ENCODE results near the gene TMSB4X. TPM values are rescaled to one million over a fixed set of nuclear protein-coding genes. Genes with fewer than 3 reads are reported as not detected.
"Not testable (repeated sequence)": the region's sequence is repeated elsewhere in the genome, so short reads cannot be mapped to it uniquely, and the experiment has no call there.

The TMSB4X gene
- total RNA-seq: 442 TPM

GRCh38 chrX:12974796-12975669, at the start of gene TMSB4X:
Gene TMSB4X (plus strand): TSS chrX:12975110.
- peak; percentile 83 for ATAC-seq
- DNase-seq (ENCODE audit: low spot score): peak; percentile 81

GRCh38 chrX:12929701-12930100, 45.2 kb upstream of the TMSB4X start:
- ATAC-seq: no peak

GRCh38 chrX:12930150-12930549, 44.8 kb upstream of the TMSB4X start:
- ATAC-seq (no peak), DNase-seq (ENCODE audit: low spot score) (no peak)

More at GRCh38 chrX:12929701-12930100, 45.2 kb upstream of the TMSB4X start:
- no peak for DNase-seq (ENCODE audit: low spot score)

GRCh38 chrX:12932244-12932643, 42.7 kb upstream of the TMSB4X start:
- no peak for ATAC-seq
- DNase-seq (ENCODE audit: low spot score): no peak

- ATAC-seq (no peak), DNase-seq (ENCODE audit: low spot score) (no peak)
These were observed 40.1 kb upstream of the TMSB4X start for GRCh38 chrX:12934850-12935249.

- no peak for ATAC-seq
These were observed 38.0 kb upstream of the TMSB4X start for GRCh38 chrX:12936947-12937346.

GRCh38 chrX:12940471-12940870, 34.4 kb upstream of the TMSB4X start:
- not testable (repeated sequence) for DNase-seq (ENCODE audit: low spot score); ATAC-seq

More at GRCh38 chrX:12936947-12937346, 38.0 kb upstream of the TMSB4X start:
- no peak for DNase-seq (ENCODE audit: low spot score)

- ATAC-seq; DNase-seq (ENCODE audit: low spot score): not testable (repeated sequence)
These were observed 31.3 kb upstream of the TMSB4X start for GRCh38 chrX:12943592-12943991.

GRCh38 chrX:12944452-12944851, 30.5 kb upstream of the TMSB4X start:
- not testable (repeated sequence) for DNase-seq (ENCODE audit: low spot score); ATAC-seq

GRCh38 chrX:12945494-12945893, 29.4 kb upstream of the TMSB4X start:
- DNase-seq (ENCODE audit: low spot score) (no peak), ATAC-seq (no peak)

- ATAC-seq (no peak), DNase-seq (ENCODE audit: low spot score) (no peak)
These were observed 28.5 kb upstream of the TMSB4X start for GRCh38 chrX:12946406-12946805.

- DNase-seq (ENCODE audit: low spot score) (peak; percentile 60), ATAC-seq (peak; percentile 95)
These were observed 27.9 kb upstream of the TMSB4X start for GRCh38 chrX:12946838-12947544.

GRCh38 chrX:12947545-12948235, 27.2 kb upstream of the TMSB4X start:
- ATAC-seq (peak; percentile 55), DNase-seq (ENCODE audit: low spot score) (no peak)

GRCh38 chrX:12948495-12948894, 26.4 kb upstream of the TMSB4X start:
- ATAC-seq (no peak), DNase-seq (ENCODE audit: low spot score) (no peak)

- DNase-seq (ENCODE audit: low spot score): no peak
- no peak for ATAC-seq
These were observed 25.5 kb upstream of the TMSB4X start for GRCh38 chrX:12949205-12949926.

GRCh38 chrX:12949927-12950656, 24.8 kb upstream of the TMSB4X start:
- DNase-seq (ENCODE audit: low spot score): peak; percentile 72
- peak; percentile 73 for ATAC-seq

GRCh38 chrX:12950851-12951594, 23.9 kb upstream of the TMSB4X start:
- peak; percentile 32 for ATAC-seq
- DNase-seq (ENCODE audit: low spot score): no peak

GRCh38 chrX:12951595-12951975, 23.3 kb upstream of the TMSB4X start:
- ATAC-seq (no peak), DNase-seq (ENCODE audit: low spot score) (no peak)

GRCh38 chrX:12953420-12953819, 21.5 kb upstream of the TMSB4X start:
- ATAC-seq (no peak), DNase-seq (ENCODE audit: low spot score) (no peak)
